Hematopoietic multipotent progenitor cell treated with erythropoietin and hydrocortisone succinate and interleukin-3 and kit ligand, for 17 days (in vitro differentiated cells): ENCODE measurements around the gene NPM1.

Experiments used
- DNase-seq: peaks from one replicate; pipeline ENCODE4 v3.0.0-alpha.2; 2015; ENCODE audit warnings: low spot score

Gene NPM1

GRCh38 chr5:171428168-171428696 is 40.6 kb downstream of the NPM1 start:
- DNase-seq, result no peak

GRCh38 chr5:171428809-171429542 is 41.3 kb downstream of the NPM1 start:
- no peak for DNase-seq

GRCh38 chr5:171429543-171429910 is 41.9 kb downstream of the NPM1 start:
- DNase-seq, result no peak

- no peak for DNase-seq
Measured at GRCh38 chr5:171431251-171431777, 43.7 kb downstream of the NPM1 start.

- no peak for DNase-seq
Measured at GRCh38 chr5:171432076-171432475, 44.4 kb downstream of the NPM1 start.

GRCh38 chr5:171432583-171433351 is 45.1 kb downstream of the NPM1 start:
- no peak for DNase-seq

GRCh38 chr5:171433352-171433698 is 45.7 kb downstream of the NPM1 start:
- no peak for DNase-seq

GRCh38 chr5:171433982-171434676 is 46.5 kb downstream of the NPM1 start:
- no peak for DNase-seq

- DNase-seq, result no peak
Measured at GRCh38 chr5:171434874-171435273, 47.2 kb downstream of the NPM1 start.

GRCh38 chr5:171435908-171436307 is 48.3 kb downstream of the NPM1 start:
- no peak for DNase-seq

GRCh38 chr5:171436804-171437285 is 49.2 kb downstream of the NPM1 start:
- no peak for DNase-seq

GRCh38 chr5:171437286-171437821 is 49.7 kb downstream of the NPM1 start:
- DNase-seq, result no peak

GRCh38 chr5:171438738-171439137 is 51.1 kb downstream of the NPM1 start:
- DNase-seq, result no peak

- DNase-seq, result no peak
Measured at GRCh38 chr5:171441246-171441791, 53.7 kb downstream of the NPM1 start.

- DNase-seq, result no peak
Measured at GRCh38 chr5:171442287-171443042, 54.8 kb downstream of the NPM1 start.

- DNase-seq, result no peak
Measured at GRCh38 chr5:171444582-171444981, 56.9 kb downstream of the NPM1 start.

GRCh38 chr5:171445644-171446516 is 58.2 kb downstream of the NPM1 start:
- no peak for DNase-seq

- no peak for DNase-seq
Measured at GRCh38 chr5:171447226-171447625, 59.6 kb downstream of the NPM1 start.

- DNase-seq, result no peak
Measured at GRCh38 chr5:171449426-171449825, 61.8 kb downstream of the NPM1 start.
